NCI-H1417 treated with DMSO at 0.1 percent for 48 hours (cell line): ENCODE measurements around the gene MAPK13.
"Not testable (repeated sequence)": the region's sequence is repeated elsewhere in the genome, so short reads cannot be mapped to it uniquely, and the experiment has no call there.

Experiments used
- DNase-seq: peaks from one replicate; lab custom pipeline; 2025; lab: John Stamatoyannopoulos, UW

Gene MAPK13

DNA sequence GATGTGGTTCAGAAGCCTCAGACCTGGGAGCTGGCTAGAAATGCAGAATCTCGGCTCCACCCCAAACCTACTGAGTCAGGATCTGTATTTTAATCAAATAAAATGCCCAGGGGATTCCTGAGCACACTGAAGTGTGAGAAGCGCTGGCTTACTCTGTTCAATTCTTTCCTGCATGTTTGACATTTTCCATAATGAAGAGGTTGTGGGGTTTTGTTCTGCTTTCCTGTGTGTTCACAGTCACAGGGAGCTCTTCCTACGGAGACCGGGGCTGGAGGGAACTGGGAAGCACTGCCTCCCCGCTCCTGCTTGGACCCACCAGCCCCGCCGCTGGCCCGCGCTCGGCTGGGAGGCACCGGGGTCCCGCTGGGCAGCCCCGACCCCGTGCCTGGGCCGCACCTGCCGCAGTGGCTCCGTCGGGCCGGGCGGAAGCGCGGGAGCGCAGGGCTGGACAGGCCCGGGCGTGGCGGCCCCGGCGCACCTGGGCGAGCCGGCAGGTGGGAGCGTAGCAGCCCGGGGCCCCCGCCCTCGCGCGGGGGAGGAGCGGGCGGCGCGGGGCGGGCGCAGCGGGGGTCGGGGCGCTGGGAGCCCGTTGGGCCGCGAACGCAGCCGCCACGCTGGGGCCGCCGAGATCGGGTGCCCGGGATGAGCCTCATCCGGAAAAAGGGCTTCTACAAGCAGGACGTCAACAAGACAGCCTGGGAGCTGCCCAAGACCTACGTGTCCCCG, at the start of gene MAPK13:
MAPK13 (plus strand) TSS at position 573 of the 726 bp plus-strand sequence; CDS start at position 643, 70 bp downstream.
- DNase-seq, result no peak

DNA sequence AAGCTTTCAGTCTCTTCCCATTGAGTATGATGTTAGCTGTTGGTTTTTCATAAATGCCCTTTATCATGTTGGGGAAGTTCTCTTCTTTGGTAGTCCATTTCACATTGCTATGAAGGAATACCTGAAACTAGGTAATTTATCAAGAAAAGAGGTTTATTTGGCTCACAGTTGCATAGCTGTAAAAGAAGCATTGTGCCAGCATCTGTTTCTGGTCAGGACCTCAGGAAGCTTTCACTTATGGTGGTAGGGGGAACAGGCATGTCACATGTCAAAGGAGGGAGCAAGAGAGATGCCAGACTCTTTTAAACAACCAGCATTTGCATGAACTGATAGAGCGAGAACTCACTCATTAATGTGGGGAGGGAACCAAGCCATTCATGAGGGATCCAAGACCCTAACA, 48.0 kb upstream of the MAPK13 start:
- no peak for DNase-seq

DNA sequence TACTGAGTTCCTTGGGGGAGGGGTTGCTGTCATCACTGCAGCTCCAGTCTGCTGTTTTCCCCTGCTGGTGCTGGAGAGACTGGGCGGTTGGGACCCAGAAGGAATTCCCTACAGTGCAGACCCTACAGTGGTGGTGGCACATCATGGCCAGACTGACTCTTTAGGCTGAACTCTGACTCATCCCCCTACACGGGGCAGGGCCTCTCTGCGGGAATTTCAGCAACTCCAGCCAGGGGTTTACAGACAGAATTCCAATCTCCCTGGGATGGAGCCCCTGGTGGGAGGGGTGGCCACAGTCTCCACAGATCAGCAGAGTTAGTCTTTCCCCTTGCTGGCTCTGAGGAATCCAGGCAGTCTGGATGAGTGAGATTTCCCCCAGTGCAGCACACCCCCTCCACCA, 46.9 kb upstream of the MAPK13 start:
- no peak for DNase-seq

DNA sequence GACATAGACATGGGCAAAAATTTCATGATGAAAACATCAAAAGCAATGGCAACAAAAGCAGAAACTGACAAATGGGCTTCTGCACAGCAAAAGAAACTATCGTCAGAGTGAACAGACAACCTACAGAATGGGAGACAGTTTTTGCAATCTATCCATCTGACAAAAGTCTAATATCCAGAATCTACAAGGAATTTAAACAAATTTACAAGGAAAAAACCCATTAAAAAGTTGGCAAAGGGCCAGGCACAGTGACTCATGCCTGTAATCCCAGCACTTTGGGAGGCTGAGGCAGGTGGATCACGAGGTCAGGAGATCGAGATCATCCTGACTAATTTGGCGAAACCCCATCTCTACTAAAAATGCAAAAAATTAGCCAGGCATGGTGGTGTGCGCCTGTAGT, 42.1 kb upstream of the MAPK13 start:
- DNase-seq, result not testable (repeated sequence)

DNA sequence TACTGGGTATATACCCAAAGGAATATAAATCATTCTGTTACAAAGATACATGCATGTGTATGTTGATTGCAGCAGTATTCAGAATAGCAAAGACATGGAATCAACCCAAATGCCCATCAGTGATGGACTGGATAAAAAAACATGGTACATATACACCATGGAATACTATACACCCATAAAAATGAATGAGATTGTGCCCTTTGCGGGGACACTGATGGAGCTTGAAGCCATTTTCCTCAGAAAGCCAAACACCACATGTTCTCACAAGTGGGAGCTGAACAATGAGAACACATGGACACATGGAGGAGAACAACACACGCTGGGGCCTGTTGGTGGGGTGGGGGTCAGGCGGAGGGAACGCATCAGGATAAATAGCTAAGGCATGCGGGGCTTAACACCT, 41.3 kb upstream of the MAPK13 start:
- no peak for DNase-seq

DNA sequence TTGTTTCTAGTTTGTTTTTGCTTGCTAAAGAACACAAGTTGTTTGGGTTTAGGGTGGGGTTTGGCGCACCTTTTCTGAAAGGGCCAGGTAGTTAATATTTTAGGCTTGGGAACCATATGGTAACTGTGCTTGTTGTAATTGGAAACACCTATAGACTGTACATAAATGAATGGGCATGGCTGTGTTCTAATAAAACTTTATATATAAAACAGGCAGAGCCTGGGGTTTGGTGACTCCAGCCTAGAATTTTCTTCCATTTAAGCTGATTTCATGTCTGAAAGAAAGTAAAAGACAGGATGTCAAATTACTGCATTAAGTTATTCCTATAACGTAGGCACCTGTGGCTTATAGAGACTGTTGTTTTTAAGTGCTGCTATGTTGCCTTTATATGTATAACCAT, 36.1 kb upstream of the MAPK13 start:
- no peak for DNase-seq

DNA sequence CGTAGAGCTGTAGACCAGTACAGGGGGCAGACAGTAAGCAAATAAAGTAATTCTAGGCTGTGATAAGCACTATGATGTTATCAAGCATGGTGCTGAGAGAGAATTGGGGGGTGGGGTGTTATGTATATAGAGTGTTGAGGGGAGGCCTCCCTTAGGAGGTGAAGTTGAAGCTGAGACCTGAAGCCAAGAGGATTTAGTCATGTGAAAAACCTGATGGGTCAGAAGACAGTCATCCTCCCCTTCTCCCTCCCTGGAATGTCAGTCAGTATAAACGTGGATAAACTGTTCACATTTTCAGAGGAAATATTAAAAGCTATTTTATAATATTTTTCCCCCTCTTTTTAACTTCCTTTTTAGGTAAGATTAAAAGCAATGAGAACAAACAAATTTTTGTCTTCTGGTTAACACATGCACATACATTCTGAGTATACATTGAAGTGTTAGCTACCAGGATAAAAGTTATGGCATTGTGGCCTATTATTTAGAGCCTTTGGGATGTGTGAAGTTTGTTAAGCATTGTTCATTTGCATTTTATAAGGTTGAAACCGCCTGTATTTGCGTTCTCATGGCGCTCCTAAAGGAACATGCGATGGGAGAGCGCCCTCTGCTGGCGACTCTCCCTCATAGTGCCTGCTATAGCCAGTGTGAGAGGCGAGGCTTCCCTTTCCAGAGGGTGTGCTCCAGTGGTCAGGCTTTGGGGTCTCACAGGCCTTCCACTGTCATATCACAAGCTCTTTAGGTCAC, 35.4 kb upstream of the MAPK13 start:
- DNase-seq, result no peak

DNA sequence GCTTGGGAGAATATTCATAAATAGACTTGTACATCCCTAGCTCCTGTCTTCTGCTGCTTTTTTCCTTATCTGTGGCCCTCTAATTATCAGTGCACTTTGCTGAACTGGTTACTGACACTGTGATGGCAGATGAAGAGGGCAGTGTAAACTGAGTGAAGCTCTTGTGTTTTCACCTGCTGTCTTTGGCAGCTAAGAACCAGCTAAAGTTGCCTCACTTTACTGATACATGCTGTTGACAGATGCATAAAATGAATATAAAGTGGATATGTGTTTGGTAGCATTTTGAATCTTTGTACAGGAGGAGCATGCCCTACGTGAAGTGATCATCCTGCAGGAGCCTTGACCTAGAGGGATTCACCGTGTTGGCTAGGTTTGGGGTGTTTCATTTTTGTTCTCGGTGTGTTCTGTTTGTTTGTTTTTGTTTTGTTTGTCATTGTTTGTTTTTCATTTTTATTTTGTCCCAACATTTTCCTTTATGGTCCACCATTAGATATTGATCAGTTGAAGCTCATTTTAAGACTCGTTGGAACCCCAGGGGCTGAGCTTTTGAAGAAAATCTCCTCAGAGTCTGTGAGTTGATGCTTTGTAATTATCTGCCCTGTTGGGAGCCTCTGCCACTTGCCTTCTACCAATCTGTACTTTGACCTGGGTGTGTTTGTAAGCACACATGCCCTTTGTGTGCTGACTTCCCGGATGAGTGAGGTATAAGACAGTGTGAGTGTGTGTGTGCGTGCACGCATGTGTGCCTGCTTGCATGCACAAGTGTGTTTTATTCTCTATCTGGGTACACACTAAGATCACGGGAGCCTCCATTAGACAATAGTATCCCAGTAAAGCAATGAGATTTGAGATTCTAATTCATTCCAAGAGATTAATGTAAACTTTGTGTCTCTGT, 34.6 kb upstream of the MAPK13 start:
- no peak for DNase-seq

DNA sequence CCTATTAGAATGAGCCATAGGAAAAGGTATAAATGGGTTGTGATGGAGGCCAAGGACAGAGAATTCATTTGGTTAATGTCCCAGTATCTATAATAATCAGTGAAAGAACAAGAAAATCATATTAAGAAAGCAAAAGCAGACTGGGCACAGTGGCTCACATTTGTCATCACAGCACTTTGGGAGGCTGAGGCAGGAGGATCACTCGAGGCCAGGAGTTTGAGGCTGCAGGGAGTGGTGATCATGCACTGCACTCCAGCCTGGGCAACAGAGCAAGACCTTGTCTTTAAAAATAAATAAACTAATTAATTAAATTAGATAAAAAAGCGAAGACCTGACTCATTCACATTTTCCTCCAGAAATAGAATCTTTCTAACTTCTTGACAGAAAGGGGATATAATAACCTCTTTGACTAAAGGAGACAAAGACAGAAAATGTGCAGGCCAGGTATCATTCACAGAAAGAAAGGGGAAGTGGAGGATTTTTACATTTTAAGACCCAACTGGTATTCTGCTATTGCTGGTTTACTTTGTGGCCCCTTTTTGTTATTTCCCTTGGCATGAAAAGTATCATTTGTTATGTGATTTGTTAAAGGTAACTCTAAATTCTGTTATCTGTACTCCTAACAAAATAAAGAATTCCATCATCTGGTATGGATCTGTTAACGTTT, 31.9 kb upstream of the MAPK13 start:
- no peak for DNase-seq

DNA sequence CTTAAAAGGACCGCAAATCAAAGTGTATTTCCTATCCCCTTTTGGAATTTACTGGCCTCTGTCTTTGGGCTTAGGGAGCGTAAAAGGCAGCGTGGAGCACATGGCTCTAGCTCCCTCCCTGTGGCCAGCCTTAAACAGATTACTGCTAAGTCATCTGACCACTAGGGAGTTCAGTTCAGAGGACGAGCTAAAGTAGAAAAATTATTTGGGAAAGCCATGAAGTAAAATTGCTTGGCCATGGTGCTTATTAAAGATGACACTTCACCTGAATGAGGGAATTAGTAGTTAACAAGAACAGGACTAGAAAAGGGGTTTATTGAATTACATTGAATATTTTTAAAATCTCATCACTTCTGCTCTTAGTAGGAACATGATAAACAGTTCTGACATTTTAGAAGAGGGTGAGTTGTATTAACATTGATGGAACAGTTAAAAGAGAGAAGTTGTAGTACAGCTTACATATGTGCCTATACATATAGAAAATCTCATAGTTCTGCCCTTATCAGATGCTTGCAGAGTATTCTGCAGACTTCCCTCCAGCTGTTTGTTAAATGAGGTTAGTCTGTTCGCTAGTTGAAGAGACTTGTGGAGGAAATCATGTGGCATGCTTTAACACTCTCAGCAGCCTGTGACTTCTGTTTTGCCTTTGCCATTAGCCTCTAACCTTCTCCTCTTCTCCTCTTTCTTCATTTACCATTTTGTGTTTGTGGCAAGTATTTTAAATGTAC, 31.2 kb upstream of the MAPK13 start:
- DNase-seq, result no peak

DNA sequence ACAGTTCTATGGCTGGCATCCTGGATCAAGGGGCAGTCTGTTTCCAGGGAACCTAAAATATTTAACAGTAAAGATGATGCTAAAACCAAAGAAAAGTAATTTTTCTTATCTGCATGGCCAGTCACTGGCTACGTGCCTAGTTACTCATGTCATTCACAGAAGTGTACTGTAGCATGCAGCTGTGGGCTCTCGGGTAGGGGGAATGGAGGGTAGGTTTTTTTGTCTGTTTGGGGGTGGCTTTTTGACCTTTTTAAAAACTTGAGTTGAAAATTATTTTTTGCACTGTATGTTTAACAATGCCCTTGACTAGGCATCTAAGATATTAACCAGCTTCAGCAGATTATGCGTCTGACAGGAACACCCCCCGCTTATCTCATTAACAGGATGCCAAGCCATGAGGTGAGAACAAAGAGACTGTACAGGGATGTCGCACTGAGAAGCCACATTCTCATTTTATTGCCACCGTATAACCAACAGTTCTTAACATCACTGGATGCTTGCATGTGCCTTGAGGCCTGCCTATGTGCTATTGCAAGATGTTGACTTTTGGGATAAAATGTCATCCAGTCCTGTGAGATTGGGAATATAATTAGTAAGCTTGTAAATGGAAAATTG, 30.3 kb upstream of the MAPK13 start:
- DNase-seq, result no peak

DNA sequence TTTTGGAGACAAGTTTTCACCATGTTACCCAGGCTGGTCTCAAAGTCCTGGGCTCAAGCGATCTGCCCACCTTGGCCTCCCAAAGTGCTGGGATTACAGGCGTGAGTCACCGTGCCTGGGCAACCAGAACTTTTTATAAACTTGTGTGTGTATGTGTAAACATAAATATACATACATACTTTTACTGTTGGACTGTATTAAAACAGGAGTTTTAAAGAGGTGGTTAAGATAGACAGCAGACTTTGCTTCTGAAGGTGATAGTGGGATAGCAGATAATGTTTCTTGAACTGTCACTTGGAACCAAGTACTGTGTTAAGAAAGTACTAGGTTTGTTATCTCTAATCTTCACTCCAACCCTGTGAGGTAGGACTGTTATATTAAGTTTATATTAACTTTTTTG, 28.6 kb upstream of the MAPK13 start:
- no peak for DNase-seq

DNA sequence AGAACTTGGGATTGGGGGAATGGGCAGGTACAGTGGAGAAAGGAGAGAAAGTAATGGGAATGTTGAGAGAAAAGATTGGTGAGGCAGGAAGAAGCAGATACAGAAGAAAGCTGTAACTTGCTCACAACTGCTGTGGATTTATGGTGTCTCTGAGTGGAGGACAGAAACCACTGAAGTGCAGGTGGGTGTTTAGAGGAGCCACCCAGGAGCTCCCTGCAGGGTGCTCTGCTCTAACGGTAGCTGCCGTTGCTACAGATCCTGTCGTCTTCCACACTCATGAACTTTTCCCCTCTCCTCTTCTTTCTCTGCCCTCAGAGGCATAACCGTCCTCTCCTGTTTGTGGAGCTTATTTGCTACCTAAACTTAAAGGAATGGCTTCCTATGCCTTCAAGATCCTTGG, 27.5 kb upstream of the MAPK13 start:
- DNase-seq, result no peak

DNA sequence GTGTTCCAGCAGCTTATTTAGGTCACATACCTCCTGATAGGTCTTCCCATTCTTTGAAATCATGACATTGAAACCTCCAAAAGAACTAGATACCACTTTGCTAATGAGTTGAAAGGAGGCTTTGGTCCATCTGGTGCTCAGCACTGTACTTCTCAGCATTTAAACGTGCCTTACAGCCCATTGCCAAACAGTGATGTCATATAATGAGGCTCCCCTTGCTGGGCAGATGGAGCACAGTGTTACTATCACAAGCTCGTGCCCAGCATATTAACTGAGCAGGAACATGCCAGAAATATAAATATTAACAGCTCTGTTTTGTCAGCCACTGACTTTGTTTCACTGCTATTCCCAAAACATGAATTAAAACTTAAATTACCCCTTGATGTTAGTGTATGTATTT, 25.5 kb upstream of the MAPK13 start:
- DNase-seq, result no peak

DNA sequence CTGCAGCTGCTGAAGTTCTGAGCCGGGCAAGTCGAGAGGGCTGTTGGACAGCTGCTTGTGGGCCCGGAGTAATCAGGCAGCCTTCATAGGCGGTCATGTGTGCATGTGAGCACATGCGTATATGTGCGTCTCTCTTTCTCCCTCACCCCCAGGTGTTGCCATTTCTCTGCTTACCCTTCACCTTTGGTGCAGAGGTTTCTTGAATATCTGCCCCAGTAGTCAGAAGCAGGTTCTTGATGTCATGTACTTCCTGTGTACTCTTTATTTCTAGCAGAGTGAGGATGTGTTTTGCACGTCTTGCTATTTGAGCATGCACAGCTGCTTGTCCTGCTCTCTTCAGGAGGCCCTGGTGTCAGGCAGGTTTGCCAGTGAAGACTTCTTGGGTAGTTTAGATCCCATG, 21.2 kb upstream of the MAPK13 start:
- DNase-seq, result no peak

DNA sequence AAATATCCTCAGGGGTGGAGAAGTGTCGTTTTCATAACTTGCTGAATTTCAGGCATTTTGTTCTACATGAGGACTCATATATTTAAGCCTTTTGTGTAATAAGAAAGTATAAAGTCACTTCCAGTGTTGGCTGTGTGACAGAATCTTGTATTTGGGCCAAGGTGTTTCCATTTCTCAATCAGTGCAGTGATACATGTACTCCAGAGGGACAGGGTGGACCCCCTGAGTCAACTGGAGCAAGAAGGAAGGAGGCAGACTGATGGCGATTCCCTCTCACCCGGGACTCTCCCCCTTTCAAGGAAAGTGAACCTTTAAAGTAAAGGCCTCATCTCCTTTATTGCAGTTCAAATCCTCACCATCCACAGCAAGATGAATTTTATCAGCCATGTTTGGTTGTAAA, 20.3 kb upstream of the MAPK13 start:
- no peak for DNase-seq

DNA sequence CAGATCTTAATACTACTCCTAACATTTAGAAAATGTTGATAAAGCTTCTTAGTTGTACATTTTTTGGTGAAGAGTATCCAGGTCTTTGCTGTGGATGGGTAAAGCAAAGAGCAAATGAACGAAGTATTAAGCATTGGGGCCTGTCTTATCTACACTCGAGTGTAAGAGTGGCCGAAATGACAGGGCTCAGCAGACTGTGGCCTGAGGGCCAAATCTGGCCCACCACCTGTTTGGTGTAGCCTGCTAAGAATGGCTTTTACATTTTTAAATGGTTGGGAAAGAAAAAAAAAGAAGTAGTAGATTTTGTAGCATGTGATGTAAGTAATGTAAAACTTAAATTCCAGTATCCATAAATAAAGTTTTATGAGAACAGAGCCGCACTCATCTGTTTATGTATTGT, 19.4 kb upstream of the MAPK13 start:
- no peak for DNase-seq

DNA sequence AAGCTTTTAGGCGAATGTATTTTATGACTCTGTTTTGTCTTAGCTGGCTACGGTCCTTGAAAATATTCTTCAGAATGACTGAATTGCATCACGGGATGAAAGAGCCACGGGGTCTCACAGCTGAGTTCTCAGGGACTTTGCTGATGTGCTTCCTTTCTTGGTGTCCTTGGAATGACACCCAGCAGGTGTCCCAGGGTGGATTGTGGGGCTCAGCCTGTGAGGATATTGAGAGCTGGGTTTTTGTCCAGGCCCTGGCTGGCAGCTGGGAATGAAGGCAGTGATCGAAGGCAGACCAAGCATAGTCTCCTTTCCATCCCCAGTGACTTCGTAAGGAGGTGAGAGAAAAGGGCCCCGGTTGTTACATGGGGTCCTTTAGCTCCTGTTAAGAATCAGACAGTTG, 18.8 kb upstream of the MAPK13 start:
- DNase-seq, result no peak

DNA sequence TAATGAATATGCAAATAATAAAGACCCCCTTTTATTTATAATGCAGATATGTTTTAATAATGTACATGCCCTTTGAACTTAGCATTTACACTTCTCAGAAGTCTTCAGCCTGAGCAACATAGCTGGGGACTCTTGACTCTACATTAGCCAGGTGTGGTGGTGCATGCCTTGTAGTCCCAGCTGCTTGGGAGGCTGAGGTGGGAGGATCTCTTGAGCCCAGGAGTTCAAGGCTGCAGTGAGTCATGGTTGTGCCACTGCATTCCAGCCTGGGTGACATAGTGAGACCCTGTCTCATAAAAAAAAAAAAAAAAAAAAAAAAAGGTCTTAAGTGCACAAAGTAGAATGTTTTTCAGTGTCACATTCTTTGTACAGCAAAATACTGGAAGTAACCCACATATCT, 17.3 kb upstream of the MAPK13 start:
- no peak for DNase-seq

DNA sequence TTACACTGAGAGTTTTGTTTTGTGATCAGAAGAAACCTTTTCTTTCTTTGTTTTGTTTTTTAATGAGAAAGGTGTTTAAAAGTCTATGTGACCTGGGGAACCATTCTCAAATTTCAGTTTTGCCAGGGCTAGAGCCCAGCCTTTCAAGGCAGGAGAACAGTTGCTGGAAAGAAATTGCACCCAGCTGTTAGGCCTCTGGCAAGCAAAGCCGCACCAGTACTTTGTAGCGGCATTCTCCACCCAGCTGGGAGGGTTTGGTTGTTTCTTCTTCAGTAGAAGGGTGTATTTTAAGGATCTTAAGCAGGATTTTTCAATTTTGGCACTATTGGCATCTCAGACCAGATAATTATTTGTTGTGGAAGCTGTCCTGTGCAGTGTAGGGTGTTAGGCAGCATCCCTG, 16.6 kb upstream of the MAPK13 start:
- no peak for DNase-seq

DNA sequence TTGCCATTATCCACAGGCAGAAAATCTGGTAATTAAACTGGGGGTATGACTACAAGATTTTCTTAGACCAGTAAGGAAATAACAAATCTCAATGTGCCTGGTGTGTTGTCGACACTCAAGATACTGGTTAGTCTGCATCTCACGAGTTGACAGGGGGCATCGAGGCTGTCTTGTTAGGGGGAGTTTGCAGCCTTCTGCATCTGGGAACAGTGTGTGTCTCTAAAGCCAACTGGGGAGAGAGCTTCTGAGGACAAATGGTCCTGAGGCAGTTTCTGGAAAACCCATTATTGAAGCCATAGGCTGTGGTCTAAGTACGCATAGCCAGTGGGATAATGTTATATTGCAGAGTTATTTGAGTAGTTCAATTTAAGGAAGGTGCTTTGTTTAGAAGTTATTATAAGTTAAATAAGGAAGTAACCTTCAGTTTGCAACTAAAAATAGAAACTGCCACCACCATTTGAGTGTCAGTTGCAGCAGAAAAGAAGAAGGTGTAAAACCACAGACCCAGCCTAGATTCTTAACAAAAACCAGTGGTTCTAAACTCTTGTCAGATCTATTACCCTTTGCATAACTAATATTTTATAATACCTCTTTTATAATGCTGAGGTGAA, 15.4 kb upstream of the MAPK13 start:
- no peak for DNase-seq
